Dermis microvascular lymphatic vessel endothelial cell (primary cell): ENCODE data around the gene VRTN. TPM values are rescaled to one million over a fixed set of nuclear protein-coding genes. Genes with fewer than 3 reads are reported as not detected.

ENCODE experiments used
- DNase-seq, 2 donors: peaks; one replicate each; pipeline versions ENCODE4 v3.0.0 to v3.0.0-alpha.2; 2010; ENCODE audit warnings: low read depth in 2 of 2
- total RNA-seq: library from RNA; depleted of rRNA; stranded (reverse); fragments of >200 nt; gene quantifications from 2 replicates; pipeline ENCODE4 v1.2.1, GENCODE V29; 2014

Gene VRTN
- total RNA-seq, 1 donor from 2014 or later = not detected

GRCh38 chr14:74394549-74394948, 46.3 kb downstream of the VRTN start:
- no peak for DNase-seq

GRCh38 chr14:74395094-74395493, 46.8 kb downstream of the VRTN start:
- no peak for DNase-seq

GRCh38 chr14:74400031-74400685, 51.9 kb downstream of the VRTN start:
- DNase-seq = no peak

GRCh38 chr14:74400919-74401503, 52.7 kb downstream of the VRTN start:
- DNase-seq = no peak

GRCh38 chr14:74401504-74402241, 53.4 kb downstream of the VRTN start:
- no peak for DNase-seq

GRCh38 chr14:74402401-74403251, 54.4 kb downstream of the VRTN start:
- no peak for DNase-seq

- DNase-seq = no peak
Measured at GRCh38 chr14:74403619-74404417, 55.5 kb downstream of the VRTN start.

- DNase-seq = no peak
Measured at GRCh38 chr14:74404435-74404834, 56.2 kb downstream of the VRTN start.

- DNase-seq = no peak
Measured at GRCh38 chr14:74405663-74406062, 57.4 kb downstream of the VRTN start.

- no peak for DNase-seq
Measured at GRCh38 chr14:74407021-74407800, 58.9 kb downstream of the VRTN start.

GRCh38 chr14:74407801-74408154, 59.5 kb downstream of the VRTN start:
- no peak for DNase-seq

- no peak for DNase-seq
Measured at GRCh38 chr14:74408870-74409269, 60.6 kb downstream of the VRTN start.

GRCh38 chr14:74409441-74409840, 61.2 kb downstream of the VRTN start:
- no peak for DNase-seq

Other genes with a start within 250 kb of the VRTN start
- not detected in 2 replicates for gene VSX2, start 109.0 kb upstream of the VRTN start, total RNA-seq
- 34.1 and 53.6 TPM in 2 replicates for gene ABCD4, start 45.5 kb upstream of the VRTN start, total RNA-seq
- not detected in 2 replicates for gene SYNDIG1L, start 77.7 kb downstream of the VRTN start, total RNA-seq
- 128 and 259 TPM in 2 replicates for gene NPC2, start 144.8 kb downstream of the VRTN start, total RNA-seq
- gene ISCA2, start 145.3 kb downstream of the VRTN start, total RNA-seq = 11.6 and 14.2 TPM in 2 replicates